Epithelial cell of esophagus (primary cell): Measurements from ENCODE around the gene GJC2.
"Not testable (repeated sequence)": the region's sequence is repeated elsewhere in the genome, so short reads cannot be mapped to it uniquely, and the experiment has no call there.

Source experiments
- DNase-seq: peaks from one replicate; pipeline ENCODE4 v3.0.0; 2010; ENCODE audit warnings: low read depth
- H3K4me3 ChIP-seq: 2 replicates; pipeline ENCODE4 v1.5.1; 2011; ENCODE audit warnings: mild to moderate bottlenecking, low read length, control low read depth
- TF ChIP-seq, protein P1 (sequence below): IDR thresholded peaks from 2 replicates; pipeline ENCODE4 v1.5.1; 2011; ENCODE audit warnings: low read depth, mild to moderate bottlenecking, low read length, control low read depth, inconsistent platforms; ENCODE audit not compliant: insufficient read depth; ENCODE audit errors: missing control alignments

GJC2 gene

DNA sequence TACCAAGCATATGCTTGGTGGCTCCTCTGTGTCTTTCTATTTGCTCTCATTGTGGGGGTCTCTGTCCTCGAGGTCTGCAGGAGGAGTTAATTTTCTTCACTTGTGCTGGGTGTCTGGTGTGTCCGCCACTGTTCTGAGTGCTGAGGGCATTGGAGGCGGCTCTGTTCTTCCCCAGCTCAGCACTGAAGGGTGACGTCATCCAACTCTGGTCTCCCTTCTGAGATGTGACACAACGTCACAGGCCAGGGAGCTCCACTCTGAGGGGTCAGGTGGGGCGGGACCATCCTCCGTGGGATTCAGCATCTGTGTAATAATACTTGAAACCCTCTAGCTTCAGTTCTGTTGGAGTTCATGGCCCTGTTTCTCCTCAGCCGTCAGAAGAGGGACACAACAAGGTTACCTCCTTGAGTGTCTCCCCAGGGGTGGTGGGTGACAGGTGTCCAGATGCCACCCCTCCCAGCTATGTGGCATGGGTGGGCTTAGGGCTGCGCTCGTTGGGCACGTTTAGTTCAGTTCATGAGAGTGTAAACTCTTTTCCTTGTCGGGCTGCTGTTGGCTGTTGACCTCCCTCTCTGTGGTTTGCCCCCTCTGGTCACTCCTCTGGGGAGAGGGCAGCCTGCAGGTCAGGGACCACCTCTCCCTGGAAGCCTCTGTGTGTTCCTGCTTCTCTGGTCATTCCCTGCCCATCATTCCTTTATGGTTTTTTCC lies 19.0 kb downstream of the GJC2 start:
- TF ChIP-seq, protein P1, sequence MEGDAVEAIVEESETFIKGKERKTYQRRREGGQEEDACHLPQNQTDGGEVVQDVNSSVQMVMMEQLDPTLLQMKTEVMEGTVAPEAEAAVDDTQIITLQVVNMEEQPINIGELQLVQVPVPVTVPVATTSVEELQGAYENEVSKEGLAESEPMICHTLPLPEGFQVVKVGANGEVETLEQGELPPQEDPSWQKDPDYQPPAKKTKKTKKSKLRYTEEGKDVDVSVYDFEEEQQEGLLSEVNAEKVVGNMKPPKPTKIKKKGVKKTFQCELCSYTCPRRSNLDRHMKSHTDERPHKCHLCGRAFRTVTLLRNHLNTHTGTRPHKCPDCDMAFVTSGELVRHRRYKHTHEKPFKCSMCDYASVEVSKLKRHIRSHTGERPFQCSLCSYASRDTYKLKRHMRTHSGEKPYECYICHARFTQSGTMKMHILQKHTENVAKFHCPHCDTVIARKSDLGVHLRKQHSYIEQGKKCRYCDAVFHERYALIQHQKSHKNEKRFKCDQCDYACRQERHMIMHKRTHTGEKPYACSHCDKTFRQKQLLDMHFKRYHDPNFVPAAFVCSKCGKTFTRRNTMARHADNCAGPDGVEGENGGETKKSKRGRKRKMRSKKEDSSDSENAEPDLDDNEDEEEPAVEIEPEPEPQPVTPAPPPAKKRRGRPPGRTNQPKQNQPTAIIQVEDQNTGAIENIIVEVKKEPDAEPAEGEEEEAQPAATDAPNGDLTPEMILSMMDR = no peak
- H3K4me3 ChIP-seq = no peak overlapping the region
- no peak for DNase-seq

GRCh38 chr1:228169345-228169744 lies 19.6 kb downstream of the GJC2 start:
- no peak for DNase-seq
- TF ChIP-seq, protein P1 = no peak
- H3K4me3 ChIP-seq = no peak overlapping the region

DNA sequence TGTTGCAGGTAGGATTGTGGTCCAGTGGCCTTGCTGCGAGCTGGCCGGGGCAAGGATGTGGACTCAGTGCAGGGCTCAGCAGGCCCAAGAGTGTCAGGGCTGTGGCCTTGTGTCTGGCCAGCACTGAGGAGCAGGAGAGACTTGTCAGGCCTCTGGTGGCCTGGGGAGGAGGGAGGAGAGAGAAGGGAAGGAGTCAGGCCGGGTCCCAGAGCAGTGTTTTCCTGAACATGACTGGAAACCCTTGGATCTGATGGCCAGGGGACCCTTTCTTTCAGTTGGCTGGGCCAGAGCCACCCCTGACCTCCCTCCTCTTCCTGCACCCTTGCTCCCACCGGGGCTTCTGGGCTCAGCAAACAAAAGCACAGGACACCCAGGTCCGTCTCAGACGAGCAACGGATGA lies 20.9 kb downstream of the GJC2 start:
- DNase-seq = no peak
- H3K4me3 ChIP-seq = no peak overlapping the region
- TF ChIP-seq, protein P1 = no peak

DNA sequence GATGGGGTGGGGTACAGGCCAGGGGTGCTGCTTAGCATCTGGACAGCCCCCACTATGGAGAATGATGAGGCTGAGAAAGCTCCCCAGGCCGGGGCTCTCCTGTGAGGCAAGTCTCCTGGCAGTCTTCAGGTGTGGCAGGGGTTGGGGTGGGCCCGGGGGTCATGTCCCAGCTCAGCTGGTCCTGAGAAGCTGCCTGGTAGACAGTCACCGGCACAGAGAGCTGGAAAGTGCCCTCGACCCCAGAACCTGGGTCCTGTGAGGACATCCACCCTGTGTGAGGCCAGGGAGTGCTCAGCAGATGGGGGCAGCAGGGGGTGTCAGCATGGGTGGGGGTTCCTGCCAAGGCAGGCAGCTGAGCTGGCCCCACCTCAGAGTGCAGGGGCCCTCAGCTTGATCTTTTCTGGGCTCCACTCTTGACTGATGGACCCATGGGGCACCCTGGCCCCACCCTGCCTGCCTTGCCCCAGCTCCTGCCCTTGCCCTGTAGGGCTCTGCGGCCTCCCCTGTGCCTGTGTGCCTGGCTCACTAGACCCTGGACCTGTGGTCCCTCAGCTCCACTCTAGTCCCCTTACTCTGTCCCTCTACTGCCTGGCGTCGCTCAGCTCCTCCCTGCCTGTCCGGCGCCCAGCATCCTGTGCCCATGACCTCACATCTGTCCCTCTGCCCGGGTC lies 21.6 kb downstream of the GJC2 start:
- TF ChIP-seq, protein P1 = no peak
- no peak overlapping the region for H3K4me3 ChIP-seq
- DNase-seq = no peak

- TF ChIP-seq, protein P1 = no peak
These were observed 23.1 kb downstream of the GJC2 start for GRCh38 chr1:228172591-228173527.

GRCh38 chr1:228173528-228174481 lies 24.1 kb downstream of the GJC2 start:
- peak; percentile 36 for DNase-seq
- H3K4me3 ChIP-seq = not testable (repeated sequence)

More at GRCh38 chr1:228172591-228173527, 23.1 kb downstream of the GJC2 start:
- no peak overlapping the region for H3K4me3 ChIP-seq
- no peak for DNase-seq
